T-helper 22 cell (primary cell): Measurements from ENCODE around the gene SH3BP1.

Experiments used
- DNase-seq: peaks from one replicate; pipeline ENCODE4 v3.0.0-alpha.2; 2020; ENCODE audit warnings: low read depth

The SH3BP1 gene

GRCh38 chr22:37616201-37617083 lies 23.0 kb upstream of the SH3BP1 start:
- DNase-seq: no peak

- DNase-seq: no peak
Measured at GRCh38 chr22:37617431-37617830, 22.0 kb upstream of the SH3BP1 start.

- no peak for DNase-seq
Measured at GRCh38 chr22:37618072-37618656, 21.3 kb upstream of the SH3BP1 start.

- DNase-seq: no peak
Measured at GRCh38 chr22:37618674-37619073, 20.8 kb upstream of the SH3BP1 start.

GRCh38 chr22:37619991-37620390 lies 19.5 kb upstream of the SH3BP1 start:
- no peak for DNase-seq

GRCh38 chr22:37621352-37621860 lies 18.1 kb upstream of the SH3BP1 start:
- no peak for DNase-seq

DNA sequence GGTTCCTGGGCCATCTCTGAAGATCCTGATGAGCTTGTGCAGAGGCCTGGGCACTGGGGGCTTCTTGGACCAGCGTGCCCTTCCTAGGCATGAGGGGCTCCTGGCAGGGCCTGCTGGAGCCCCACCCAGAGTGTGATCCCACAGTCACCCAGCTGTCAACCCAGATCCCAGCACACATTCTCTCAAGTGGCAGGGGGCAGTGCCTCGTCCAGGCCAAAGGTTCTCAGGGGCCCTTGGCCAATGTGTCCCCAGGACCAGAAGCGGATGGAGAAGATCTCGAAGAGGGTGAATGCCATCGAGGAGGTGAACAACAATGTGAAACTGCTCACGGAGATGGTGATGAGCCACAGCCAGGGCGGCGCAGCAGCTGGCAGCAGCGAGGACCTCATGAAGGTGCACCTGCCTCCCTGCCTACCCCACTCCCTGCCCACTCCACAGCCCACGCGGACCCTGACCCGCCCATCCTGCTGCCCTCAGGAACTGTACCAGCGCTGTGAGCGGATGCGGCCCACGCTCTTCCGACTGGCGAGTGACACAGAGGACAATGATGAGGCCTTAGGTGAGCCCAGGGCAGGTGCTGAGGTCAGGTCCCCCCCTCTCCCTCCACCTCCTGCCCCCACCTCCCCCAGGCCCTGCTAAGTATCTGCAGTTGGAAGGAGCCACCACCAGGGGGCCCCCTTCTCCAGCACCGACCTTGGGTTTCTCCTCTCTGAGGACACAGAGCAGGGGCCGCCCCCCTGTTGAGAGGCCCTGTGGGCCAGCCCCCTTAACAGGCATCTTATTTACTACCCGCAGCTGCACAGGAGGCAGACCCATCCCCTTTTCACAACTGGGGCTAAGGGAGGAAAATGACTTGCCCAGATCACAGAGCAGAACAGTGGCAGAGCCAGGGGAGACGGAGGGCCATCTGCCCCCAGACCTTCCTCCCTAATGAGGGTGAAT lies 16.1 kb upstream of the SH3BP1 start:
- peak; percentile 48 for DNase-seq

- DNase-seq: no peak
Measured at GRCh38 chr22:37624017-37624365, 15.5 kb upstream of the SH3BP1 start.

DNA sequence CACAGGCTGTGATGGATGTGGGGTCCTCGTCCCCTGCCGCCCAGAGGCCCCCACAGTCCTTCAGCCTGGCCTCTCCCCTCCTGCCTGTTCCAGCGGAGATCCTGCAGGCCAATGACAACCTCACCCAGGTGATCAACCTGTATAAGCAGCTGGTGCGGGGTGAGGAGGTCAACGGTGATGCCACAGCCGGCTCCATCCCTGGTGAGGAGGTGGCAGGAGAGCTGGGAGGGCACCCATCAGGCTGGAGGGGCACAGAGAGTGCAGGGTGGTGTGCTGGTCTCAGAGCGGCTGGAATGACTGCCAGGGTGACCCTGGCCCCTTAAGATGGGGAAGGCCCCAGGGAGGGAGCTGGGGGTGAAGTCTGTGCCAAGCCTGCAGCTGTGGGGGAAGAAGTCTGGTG lies 14.6 kb upstream of the SH3BP1 start:
- no peak for DNase-seq

- DNase-seq: no peak
Measured at GRCh38 chr22:37625737-37626136, 13.7 kb upstream of the SH3BP1 start.

DNA sequence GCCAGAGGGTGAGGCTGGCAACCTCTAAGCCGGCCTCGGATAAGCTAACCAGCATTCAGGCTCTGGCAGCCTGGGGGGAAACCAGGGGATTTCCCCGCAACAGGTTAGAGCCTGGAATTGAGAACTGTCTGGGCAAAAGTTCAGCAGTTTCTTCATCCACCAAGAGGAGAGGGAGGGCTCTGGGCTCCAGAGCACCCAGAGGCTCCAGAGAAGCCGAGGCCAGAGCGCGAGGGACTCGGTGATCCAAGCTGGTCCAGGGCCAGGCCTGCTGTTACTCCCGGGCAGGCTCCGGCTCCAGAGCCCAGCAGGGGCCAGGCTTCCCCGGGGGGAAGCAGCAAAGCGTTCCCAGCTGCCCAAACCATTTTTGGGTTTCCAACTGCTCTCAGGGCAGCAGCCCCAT lies 13.3 kb upstream of the SH3BP1 start:
- no peak for DNase-seq

GRCh38 chr22:37626556-37627075 lies 12.9 kb upstream of the SH3BP1 start:
- no peak for DNase-seq

DNA sequence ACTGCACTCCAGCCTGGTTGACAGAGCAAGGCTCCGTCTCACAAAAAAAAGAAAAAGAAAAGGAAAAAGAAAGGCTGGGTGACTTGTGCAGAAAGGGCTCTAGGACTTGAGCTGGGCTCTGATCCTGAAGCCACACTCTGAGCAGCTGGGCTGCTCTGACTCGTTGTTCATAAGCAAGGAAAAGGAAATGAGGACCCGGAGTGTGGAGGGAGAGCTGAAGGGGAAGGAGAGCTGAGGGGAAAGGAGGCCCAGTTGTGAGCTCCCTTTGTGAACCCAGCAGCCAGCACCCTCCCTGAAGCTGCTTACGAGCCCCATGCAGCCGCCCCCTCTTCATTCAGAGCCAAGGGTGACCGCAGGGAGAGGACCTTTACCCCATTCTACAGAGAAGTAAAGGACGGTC lies 12.3 kb upstream of the SH3BP1 start:
- DNase-seq: no peak

GRCh38 chr22:37627545-37627944 lies 11.9 kb upstream of the SH3BP1 start:
- peak; percentile 30 for DNase-seq

DNA sequence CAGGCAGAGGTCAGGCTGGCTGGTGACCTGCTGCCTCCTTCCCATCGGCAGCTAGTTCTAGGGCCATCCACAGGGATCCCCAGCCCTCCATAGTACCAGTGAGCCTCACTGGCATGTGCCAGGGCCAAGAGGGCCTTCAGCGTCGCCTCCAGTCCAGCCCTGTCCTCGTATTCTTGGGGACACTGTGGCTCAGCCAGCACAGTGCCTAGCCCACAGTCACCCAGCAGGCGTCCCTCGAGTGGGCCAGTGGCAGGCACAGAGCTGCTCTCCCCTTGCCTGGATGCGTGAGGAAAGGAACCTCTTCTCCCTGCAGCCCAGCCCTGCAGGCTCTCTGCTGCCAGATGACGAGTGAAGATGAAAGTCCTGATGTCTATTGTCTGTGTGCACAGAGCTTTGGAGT lies 10.6 kb upstream of the SH3BP1 start:
- DNase-seq: no peak

DNA sequence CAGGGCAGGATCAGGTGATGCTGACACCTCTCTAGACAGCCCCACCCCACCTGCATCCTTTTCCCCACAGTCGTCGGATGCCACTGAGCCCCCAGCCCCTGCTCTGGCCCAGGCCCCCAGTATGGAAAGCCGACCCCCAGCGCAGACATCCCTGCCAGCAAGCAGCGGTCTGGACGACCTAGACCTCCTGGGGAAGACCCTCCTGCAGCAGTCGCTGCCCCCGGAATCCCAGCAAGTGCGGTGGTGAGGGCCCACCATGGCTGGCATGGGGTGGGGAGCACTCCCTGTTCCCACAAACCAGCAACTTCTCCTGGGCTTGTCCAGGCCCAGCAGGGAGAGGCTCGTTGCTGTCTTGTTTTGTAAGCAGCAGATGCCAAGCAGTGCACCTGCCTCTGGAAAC lies 9.5 kb upstream of the SH3BP1 start:
- no peak for DNase-seq

DNA sequence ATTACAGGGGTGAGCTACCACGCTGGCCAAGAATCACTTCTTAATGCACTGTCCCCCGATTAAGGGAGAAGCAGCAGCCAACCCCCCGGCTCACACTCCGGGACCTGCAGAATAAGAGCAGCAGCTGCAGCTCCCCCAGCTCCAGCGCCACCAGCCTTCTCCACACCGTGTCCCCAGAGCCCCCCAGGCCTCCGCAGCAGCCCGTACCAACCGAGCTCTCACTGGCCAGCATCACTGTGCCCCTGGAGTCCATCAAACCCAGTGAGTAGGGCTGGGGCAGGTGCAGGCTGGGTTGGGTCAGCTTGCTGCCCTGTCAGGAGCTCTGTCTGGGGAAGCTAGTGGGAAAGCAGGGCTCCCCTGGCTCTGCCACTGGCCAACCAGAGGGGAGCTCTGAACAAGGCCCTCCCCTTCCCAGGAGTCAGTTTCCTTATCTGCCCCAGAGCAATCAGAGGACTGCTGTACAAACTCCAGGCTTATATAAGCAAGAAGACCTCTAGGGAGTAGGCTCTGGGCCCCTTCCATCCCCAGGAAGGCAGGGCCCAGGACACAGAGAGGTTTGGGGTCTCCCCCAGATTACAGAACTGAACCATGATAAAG lies 8.5 kb upstream of the SH3BP1 start:
- no peak for DNase-seq

DNA sequence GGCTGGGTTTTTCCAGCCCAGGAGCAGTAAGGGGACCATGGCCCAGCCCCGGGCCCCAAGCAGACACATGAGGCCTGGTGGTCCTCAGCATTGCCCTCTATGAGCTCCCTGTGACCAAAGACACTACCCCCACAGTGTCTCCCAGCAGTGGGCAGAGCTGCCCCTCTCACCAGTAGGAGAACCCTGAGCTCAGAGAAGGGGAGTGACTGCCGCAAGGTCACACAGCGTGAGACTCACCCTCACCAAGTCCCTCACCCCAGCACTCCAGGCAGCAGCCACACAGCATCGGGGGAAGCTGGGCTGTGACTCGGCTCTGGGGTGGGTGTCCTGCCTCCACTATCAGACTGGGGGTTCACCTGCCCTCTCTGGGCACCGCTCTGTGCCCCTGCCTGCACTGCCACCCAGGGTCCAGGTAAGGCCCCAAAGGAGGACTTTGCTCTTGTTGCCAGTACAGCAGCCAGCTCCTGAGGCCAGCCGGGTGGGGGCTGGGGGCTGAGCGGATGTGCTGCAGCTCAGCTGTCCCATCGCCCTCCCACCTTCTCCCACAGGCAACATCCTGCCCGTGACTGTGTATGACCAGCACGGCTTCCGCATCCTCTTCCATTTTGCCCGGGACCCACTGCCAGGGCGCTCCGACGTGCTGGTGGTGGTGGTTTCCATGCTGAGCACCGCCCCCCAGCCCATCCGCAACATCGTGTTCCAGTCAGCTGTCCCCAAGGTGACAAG lies 7.9 kb upstream of the SH3BP1 start:
- DNase-seq: no peak

GRCh38 chr22:37632174-37633088 lies 7.0 kb upstream of the SH3BP1 start:
- DNase-seq: no peak

DNA sequence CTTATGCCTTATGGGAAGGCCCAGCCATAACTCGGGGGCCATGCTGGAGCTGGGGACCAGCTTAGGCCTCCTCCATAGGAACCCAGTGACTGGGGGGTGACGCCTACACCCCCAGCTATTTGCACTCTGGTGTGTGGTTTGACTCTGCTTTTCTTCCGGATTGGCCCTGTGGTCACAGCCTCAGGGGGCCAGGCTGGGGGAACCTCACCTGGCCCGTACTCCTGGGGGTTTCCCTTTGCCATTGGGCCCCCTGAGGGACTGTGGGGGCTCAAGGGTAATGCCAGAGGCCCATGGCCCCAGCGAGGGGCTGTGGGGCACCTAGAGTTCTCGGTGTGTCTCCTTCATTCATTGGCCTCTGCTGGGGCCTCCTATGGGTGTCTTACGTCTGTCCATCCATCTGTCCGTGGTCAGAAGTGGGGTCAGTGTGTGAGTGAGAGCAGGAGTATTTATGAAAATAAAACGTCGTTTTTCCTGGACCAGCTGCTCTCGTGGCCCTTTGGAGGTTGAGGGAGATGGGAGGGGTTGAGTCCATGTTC lies 6.3 kb upstream of the SH3BP1 start:
- no peak for DNase-seq
